ENCODE data around the gene GCK.

GCK gene

GRCh38 chr7:44103566-44103922, 85.7 kb downstream of the GCK start:
- DNase-seq, result no peak

DNA sequence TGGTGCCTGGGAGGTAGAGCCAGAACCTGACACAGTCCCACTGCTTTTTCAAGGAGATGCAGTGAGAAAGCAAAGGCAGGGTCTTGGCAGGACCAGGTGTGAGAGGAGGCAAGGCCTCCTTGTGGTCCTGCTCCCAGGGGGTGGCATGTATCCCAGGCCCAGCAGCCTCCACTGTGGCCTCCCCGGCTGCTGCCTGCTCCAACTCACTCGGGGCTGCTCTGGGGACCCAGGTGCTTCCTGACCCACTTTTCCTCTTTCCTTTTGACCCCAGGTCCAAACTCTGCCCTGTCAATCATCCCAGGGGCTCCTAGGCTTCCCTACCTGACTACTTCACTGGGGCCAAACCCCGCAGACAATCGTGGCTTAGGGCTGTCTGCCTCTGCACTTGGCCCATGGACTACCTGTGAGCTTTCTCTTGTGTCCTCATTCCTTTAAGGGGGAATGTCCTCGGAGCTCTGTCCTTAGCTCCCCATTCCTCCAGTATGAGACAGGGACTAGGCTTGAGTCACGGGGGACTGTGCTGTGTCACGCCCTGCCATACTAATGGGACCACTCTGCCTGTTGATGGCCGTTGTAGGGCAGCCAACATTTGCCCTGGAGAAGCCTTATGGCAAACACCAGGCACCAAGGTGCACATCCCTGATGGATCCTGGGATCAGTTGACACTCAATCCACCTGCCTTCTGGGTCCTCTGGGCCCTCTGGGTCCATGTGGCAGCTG, 86.2 kb downstream of the GCK start:
- no peak for DNase-seq

DNA sequence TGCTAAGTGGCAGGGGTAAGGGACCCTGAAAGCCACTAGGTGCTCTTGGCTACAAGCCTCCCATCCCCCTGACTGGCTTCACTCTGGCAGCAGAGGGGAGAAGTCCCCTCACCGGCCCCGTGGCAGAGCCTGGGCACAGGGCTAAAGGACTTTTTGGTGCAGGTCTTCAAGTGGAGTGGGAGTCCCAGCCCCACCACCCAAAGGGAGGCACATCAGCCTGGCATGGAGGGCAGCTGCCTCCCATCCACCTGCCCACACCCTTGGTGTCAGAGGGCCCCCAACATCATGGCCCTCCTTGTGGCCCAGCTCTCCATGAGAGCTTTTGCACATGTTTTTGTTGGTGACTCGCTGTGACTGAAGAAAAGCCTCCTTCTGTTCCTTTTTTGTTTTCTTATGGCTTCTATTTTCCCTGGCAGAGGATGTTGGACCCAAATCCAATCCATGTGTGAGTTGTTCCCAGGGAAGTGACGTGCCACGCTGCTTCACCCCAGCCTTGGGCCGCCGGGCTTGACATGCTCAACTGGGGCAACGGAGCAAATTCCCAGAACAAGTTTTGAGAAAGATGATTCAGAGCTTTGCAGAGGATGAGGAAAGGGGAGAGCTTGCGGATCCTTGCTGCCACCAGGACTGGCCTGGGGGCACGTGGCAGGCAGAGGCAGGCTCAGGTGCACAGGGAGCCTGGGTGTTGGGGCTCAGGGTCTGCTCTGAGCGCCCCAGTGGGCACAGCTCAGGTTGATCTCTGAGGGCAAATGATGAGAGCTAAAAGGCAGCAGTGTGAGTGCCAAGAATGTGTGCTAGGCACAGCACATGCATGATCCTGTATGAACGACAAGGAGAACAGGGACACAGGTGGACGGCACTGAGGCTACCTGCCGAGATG, 87.0 kb downstream of the GCK start:
- DNase-seq, result no peak

DNA sequence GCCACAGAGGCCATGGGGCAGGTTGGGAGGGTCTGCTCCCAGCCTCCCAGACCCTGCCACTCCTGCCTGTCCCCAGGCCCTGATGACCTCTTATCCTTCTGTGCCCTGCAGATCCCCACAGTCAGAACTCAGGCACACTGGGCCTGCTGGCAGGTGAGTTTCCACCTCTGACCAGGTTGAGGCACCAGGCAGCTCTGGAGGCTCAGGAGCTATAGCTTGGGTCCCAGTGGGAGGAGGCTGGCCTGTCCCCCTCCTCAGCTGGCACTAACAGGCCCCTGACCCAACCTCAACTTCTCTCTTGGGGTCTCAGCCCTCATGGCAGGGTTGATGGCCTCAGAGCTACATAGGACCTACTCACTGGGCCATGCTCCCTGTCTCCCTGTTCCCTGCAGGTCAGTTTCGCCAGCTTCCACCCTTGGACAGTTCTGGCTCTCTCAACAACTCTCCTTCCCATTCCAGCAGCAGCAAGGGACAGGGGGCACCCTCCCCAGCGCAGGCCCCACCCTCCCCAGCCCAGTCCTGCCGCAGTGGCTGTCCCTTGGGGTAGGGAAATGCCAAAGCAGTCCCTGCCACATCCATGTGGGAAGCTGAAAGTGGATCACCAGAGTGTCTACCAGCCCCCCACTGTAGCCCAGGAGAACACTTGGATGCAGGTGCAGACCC, 87.8 kb downstream of the GCK start:
- DNase-seq, result no peak

- no peak for DNase-seq
Observed at GRCh38 chr7:44100458-44101302, 88.6 kb downstream of the GCK start.

GRCh38 chr7:44099669-44100068, 89.6 kb downstream of the GCK start:
- DNase-seq, result peak in 1 of 3 experiments; percentile 7

- no peak for DNase-seq
Observed at GRCh38 chr7:44098092-44099068, 90.9 kb downstream of the GCK start.

- no peak for DNase-seq
Observed at GRCh38 chr7:44097064-44097932, 91.9 kb downstream of the GCK start.

GRCh38 chr7:44096326-44096881, 92.8 kb downstream of the GCK start:
- DNase-seq, result no peak

DNA sequence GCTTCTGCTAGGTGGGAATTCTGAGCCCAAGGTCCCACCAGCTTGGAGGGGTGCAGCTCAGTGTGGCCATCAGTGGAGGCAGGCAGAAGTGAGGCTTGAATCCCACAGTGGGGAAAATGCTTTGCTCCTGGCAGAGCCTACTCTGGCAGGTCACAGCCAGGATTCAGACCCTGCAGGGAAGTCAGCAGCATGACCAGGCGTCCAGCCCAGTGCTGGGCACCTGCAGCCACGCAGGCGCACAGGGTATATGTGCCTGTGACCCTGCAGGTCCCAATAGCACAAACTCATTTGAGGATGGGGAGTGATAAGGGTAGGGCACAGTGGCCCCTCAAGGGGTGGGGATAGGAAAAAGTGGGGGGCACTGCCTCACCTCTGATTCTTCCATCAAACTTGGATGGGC, 93.5 kb downstream of the GCK start:
- no peak for DNase-seq

GRCh38 chr7:44094883-44095592, 94.2 kb downstream of the GCK start:
- DNase-seq, result no peak

- DNase-seq, result no peak
Observed at GRCh38 chr7:44094365-44094764, 94.9 kb downstream of the GCK start.
